GM12878 (cell line): ENCODE data around the gene CDCA7L. TPM values are rescaled to one million over a fixed set of nuclear protein-coding genes. Genes with fewer than 3 reads are reported as not detected.

Experiments
- ATAC-seq: fragments of 200-7000 bp; cut with Tn5 transposase; 3 replicates; pipeline ENCODE4 v1.9.1; 2020; ENCODE audit warnings: mild to moderate bottlenecking, moderate library complexity
- BruUV-seq: library from RNA; stranded (reverse); fragments of 400-500 nt; replicated peaks from 2 replicates; lab custom pipeline; 2021; lab: Mats Ljungman, UMichigan
- CTCF ChIA-PET: fragments of 300-600 bp; sonication (Branson Sonifier 250); formaldehyde crosslinking; extraction: SDS; loops from one replicate; lab custom pipeline; 2021; ENCODE audit warnings: inconsistent platforms; lab: Yijun Ruan, JAX
- POLR2A ChIA-PET: fragments of 350-600 bp; formaldehyde crosslinking; extraction: SDS; loops from one replicate; lab custom pipeline; 2021; ENCODE audit warnings: inconsistent platforms; lab: Charles Lee
- RAD21 ChIA-PET: fragments of 300-600 bp; sonication (Branson Sonifier 250); formaldehyde crosslinking; loops from one replicate; lab custom pipeline; 2023; ENCODE audit warnings: antibody characterized with exemption; ENCODE audit not compliant: unreplicated experiment; lab: Charles Lee
- SMC1A ChIA-PET: fragments of 300-600 bp; sonication (Branson Sonifier 250); formaldehyde crosslinking; loops from one replicate; lab custom pipeline; 2023; ENCODE audit not compliant: unreplicated experiment, uncharacterized antibody; lab: Charles Lee
- DNase-seq: peaks from one replicate; pipeline ENCODE4 v3.0.0-alpha.2; 2011; ENCODE audit warnings: low read depth, low spot score
- FAIRE-seq: peaks from 3 replicates; lab custom pipeline; 2011; peaks lifted over from hg19 to GRCh38; lab: Jason Lieb, UNC
- H2AFZ ChIP-seq: 2 replicates; pipeline ENCODE4 v1.6.0; 2011; ENCODE audit warnings: low read depth, low read length, control low read depth; ENCODE audit not compliant: control insufficient read depth
- H3K27ac ChIP-seq: 2 replicates; pipeline ENCODE4 v1.5.1; 2011; ENCODE audit warnings: control low read depth; ENCODE audit not compliant: control insufficient read depth, insufficient read depth
- H3K27me3 ChIP-seq, 2 experiments: replicated peaks in 1 of 2; 2 replicates each; pipeline versions ENCODE4 v1.6.0 to v1.6.1; 2011; ENCODE audit warnings: low read length in 1 of 2; ENCODE audit not compliant: control insufficient read depth in 2 of 2, insufficient read depth in 2 of 2
- H3K36me3 ChIP-seq, 2 experiments: 2 replicates each; pipeline ENCODE4 v1.5.1; 2011; ENCODE audit warnings: low read length in 1 of 2; ENCODE audit not compliant: control insufficient read depth in 2 of 2, insufficient read depth in 2 of 2
- H3K4me1 ChIP-seq: 2 replicates; pipeline ENCODE4 v1.6.1; 2011; ENCODE audit warnings: mild to moderate bottlenecking, low read length, moderate library complexity, mixed read lengths; ENCODE audit not compliant: control insufficient read depth, insufficient read depth
- H3K4me2 ChIP-seq: 2 replicates; pipeline ENCODE4 v1.6.0; 2011; ENCODE audit warnings: control low read depth; ENCODE audit not compliant: control insufficient read depth, insufficient read depth
- H3K4me3 ChIP-seq: fragments of 200-600 bp; sonication (generic); 2 replicates; pipeline ENCODE4 v1.5.1; 2016
- H3K79me2 ChIP-seq: 2 replicates; pipeline ENCODE4 v1.6.0; 2011; ENCODE audit warnings: low read length; ENCODE audit not compliant: control insufficient read depth, insufficient read depth
- H3K9ac ChIP-seq: 2 replicates; pipeline ENCODE4 v1.8.0; 2011; ENCODE audit warnings: low read length, control low read depth, mixed read lengths; ENCODE audit not compliant: control insufficient read depth, insufficient read depth
- H3K9me3 ChIP-seq: replicated peaks from 3 replicates; pipeline ENCODE4 v1.5.1; 2011; ENCODE audit warnings: mild to moderate bottlenecking, low read length; ENCODE audit not compliant: control insufficient read depth, insufficient read depth
- H4K20me1 ChIP-seq: 2 replicates; pipeline ENCODE4 v1.6.0; 2011; ENCODE audit not compliant: control insufficient read depth, insufficient read depth
- ESRRA ChIP-seq: IDR thresholded peaks from 2 replicates; pipeline ENCODE4 v1.6.1; 2012; ENCODE audit warnings: mild to moderate bottlenecking, low read length, improper control_type of control experiment
- FOXM1 ChIP-seq: IDR thresholded peaks from 2 replicates; pipeline ENCODE4 v1.6.1; 2012; ENCODE audit warnings: low read depth, mild to moderate bottlenecking, inconsistent platforms, low read length, moderate library complexity
- JUND ChIP-seq: IDR thresholded peaks from 2 replicates; pipeline ENCODE4 v1.6.1; 2012; ENCODE audit warnings: low read depth, mild to moderate bottlenecking, low read length, improper control_type of control experiment, moderate library complexity
- KLF5 ChIP-seq: fragments of 450-650 bp; IDR thresholded peaks from 2 replicates; pipeline ENCODE4 v1.6.1; 2014; ENCODE audit warnings: mild to moderate bottlenecking; ENCODE audit not compliant: partially characterized antibody
- NBN ChIP-seq: fragments of 450-650 bp; IDR thresholded peaks from 2 replicates; pipeline ENCODE4 v1.6.1; 2016
- POLR2A ChIP-seq: IDR thresholded peaks from 2 replicates; pipeline ENCODE4 v1.6.1; 2011; ENCODE audit warnings: low read depth, mild to moderate bottlenecking, low read length
- POU2F2 ChIP-seq: IDR thresholded peaks from 3 replicates; pipeline ENCODE4 v1.6.1; 2011; ENCODE audit warnings: low read depth, mild to moderate bottlenecking, low read length, borderline replicate concordance
- RFX5 ChIP-seq: IDR thresholded peaks from 2 replicates; pipeline ENCODE4 v1.6.1; 2011; ENCODE audit warnings: low read depth, low read length, improper control_type of control experiment
- SMARCA5 ChIP-seq: fragments of 450-650 bp; IDR thresholded peaks from 2 replicates; pipeline ENCODE4 v1.6.1; 2017; ENCODE audit warnings: mild to moderate bottlenecking
- SREBF1 ChIP-seq: IDR thresholded peaks from 2 replicates; pipeline ENCODE4 v1.6.1; 2012; ENCODE audit warnings: mild to moderate bottlenecking, low read length
- SRF ChIP-seq, 2 experiments: IDR thresholded peaks; 2 replicates each; pipeline ENCODE4 v1.6.1; 2011; ENCODE audit warnings: low read depth in 2 of 2, low read length in 2 of 2, mild to moderate bottlenecking in 1 of 2, moderate library complexity in 1 of 2
- ZBED1 ChIP-seq: IDR thresholded peaks from 2 replicates; pipeline ENCODE4 v1.6.1; 2016; ENCODE audit warnings: borderline replicate concordance
- ZBTB4 ChIP-seq: fragments of 450-650 bp; formaldehyde crosslinking; IDR thresholded peaks from 2 replicates; pipeline ENCODE4 v1.4.0; 2022; ENCODE audit warnings: mild to moderate bottlenecking, moderate library complexity
- ZNF687 ChIP-seq: fragments of 450-650 bp; IDR thresholded peaks from 2 replicates; pipeline ENCODE4 v1.6.1; 2017; ENCODE audit warnings: mild to moderate bottlenecking, moderate library complexity
- WGBS: methylation state at CpG from one replicate; pipeline ENCODE4 v1.1.6; 2016; ENCODE audit warnings: low lambda C conversion rate; ENCODE audit not compliant: insufficient replicate concordance, insufficient coverage; ENCODE audit errors: missing lambda C conversion rate; 5-methylcytosine and 5-hydroxymethylcytosine counted together
- in situ Hi-C: fragments of 300-500 bp; cut with MboI; formaldehyde crosslinking; loops from 9 replicates; pipeline ENCODE4 v1.14.3; 2018; ENCODE audit warnings: mixed read lengths
- intact Hi-C: fragments of 100-400 bp; cut with micrococcal nuclease; formaldehyde crosslinking; loops from one replicate; pipeline ENCODE4 v1.14.2; 2022; ENCODE audit not compliant: unreplicated experiment
- polyA plus RNA-seq, 11 experiments: library from polyadenylated mRNA; depleted of rRNA in 4 of 11; unstranded in 6 of 11; stranded (reverse) in 5 of 11; fragments of >200 nt; fragmentation: Nextera tagmentation in 4 of 11; fragmentation: Illumina TruSeq in 1 of 11; extraction: Ambion mirVana in 4 of 11; extraction: Trizol in 1 of 11; gene quantifications; 1 replicate in 1 of 11; 2 replicates in 10 of 11; pipeline versions ENCODE4 v1.2.1 to v1.2.3, GENCODE V29; 2011 to 2016; ENCODE audit warnings: inconsistent platforms in 2 of 11, missing spikeins in 2 of 11, low read depth in 1 of 11
- total RNA-seq, 4 experiments: library from RNA; depleted of rRNA in 3 of 4; stranded (reverse); fragments of >200 nt in 3 of 4; fragmentation: Illumina TruSeq in 1 of 4; extraction: Trizol in 1 of 4; gene quantifications; 2 replicates each; pipeline versions ENCODE4 v1.2.1 to v1.2.3, GENCODE V29; 2013 to 2021

The CDCA7L gene
- total and polyA plus RNA-seq, 10 of the 15 experiments (the other 5 are each of a cell fraction or from before 2014, with no cell fraction given), result 30.3 to 92.2 (median 68.5) TPM

- TF ChIP-seq ZNF687 (no peak), POLR2A (no peak), SMARCA5 (no peak), RFX5 (no peak)
These were observed 34.3 kb downstream of the CDCA7L start (continued) for GRCh38 chr7:21911341-21911875.

GRCh38 chr7:21910253-21910652 is 35.4 kb downstream of the CDCA7L start:
- intact Hi-C loops, result no loop called here
- ATAC-seq, result no peak
- TF ChIP-seq SRF (IDR thresholded peaks at IDR 0.05; ENCODE audit: low read depth in 2 of 2, low read length in 2 of 2), result no peak
- TF ChIP-seq JUND, result no peak
- TF ChIP-seq KLF5, result no peak
- TF ChIP-seq NBN, result no peak
- no peak for TF ChIP-seq ESRRA
- TF ChIP-seq SREBF1, result no peak
- no peak for TF ChIP-seq ZBED1
- no peak for TF ChIP-seq POU2F2
- no peak for TF ChIP-seq ZBTB4 (CRISPR knock-in tag)
- TF ChIP-seq FOXM1, result no peak
- no peak for TF ChIP-seq RFX5

More at GRCh38 chr7:21910253-21910652, 35.4 kb downstream of the CDCA7L start:
- Histone ChIP-seq H3K36me3 (peaks cover 13 to 32% of the 10 kb centered on the region in 2 experiments), H3K4me3 (no peak overlapping the region), H3K9ac (no peak overlapping the region), H3K9me3 (no peaks in the 10 kb centered on the region; the same call in 2 of the 3 replicates), H3K27ac (no peak overlapping the region), H3K4me1 (no peaks in the 10 kb centered on the region), H2AFZ (no peak overlapping the region), H3K79me2 (no peaks in the 10 kb centered on the region), H3K27me3 (no peaks in the 10 kb centered on the region), H4K20me1 (no peaks in the 10 kb centered on the region), H3K4me2 (no peak overlapping the region)
- in situ Hi-C loops, result no loop called here
- ChIA-PET RAD21 (no interaction called here), CTCF (interaction anchor here (2.2 kb wide), 1 partner anchor 35 kb away, joined by 4 read pairs; the partner anchor contains the start of gene CDCA7L), SMC1A (no interaction called here), POLR2A (no interaction called here)
- no TSS peak for BruUV-seq
- 85% methylated on average over 6 of the region's 6 CpGs for WGBS
- no peak for DNase-seq
- FAIRE-seq, result no peak
